Measurements from ENCODE around the gene SCN5A.

DNA sequence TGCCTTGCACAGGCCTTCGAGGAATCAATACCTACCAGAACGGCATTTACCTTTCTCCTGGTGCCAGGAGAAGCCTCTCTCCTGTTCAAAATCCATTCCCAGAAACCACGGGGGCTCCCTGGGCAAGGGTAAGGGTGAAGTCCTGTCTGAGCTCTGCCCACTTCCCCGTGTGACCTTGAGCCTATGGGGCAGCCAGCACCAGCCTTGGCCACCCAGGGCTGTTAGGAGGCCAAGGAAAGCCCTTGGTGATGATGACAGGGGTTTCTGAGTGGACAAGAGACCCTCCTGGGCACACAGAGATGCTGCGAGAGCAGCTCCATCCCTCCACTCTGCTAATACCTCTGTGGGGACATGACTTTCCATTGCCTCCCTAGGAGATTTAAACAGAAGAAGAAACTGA, 5.9 kb downstream of the SCN5A start:
- TF ChIP-seq, protein P1, sequence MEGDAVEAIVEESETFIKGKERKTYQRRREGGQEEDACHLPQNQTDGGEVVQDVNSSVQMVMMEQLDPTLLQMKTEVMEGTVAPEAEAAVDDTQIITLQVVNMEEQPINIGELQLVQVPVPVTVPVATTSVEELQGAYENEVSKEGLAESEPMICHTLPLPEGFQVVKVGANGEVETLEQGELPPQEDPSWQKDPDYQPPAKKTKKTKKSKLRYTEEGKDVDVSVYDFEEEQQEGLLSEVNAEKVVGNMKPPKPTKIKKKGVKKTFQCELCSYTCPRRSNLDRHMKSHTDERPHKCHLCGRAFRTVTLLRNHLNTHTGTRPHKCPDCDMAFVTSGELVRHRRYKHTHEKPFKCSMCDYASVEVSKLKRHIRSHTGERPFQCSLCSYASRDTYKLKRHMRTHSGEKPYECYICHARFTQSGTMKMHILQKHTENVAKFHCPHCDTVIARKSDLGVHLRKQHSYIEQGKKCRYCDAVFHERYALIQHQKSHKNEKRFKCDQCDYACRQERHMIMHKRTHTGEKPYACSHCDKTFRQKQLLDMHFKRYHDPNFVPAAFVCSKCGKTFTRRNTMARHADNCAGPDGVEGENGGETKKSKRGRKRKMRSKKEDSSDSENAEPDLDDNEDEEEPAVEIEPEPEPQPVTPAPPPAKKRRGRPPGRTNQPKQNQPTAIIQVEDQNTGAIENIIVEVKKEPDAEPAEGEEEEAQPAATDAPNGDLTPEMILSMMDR (IDR thresholded peaks at IDR 0.05) = no peak
- TF ChIP-seq POLR2A (IDR thresholded peaks at IDR 0.05) = no peak
